Fibroblast of lung (primary cell): ENCODE measurements around the gene VTCN1.

Source experiments
- EZH2 ChIP-seq: IDR thresholded peaks from 2 replicates; pipeline ENCODE4 v1.5.1; 2012; ENCODE audit warnings: low read length, control low read depth, mild to moderate bottlenecking; ENCODE audit errors: missing control alignments
- TF ChIP-seq, protein P1 (sequence below), 2 donors: IDR thresholded peaks in 1 of 2; conservative IDR thresholded peaks in 1 of 2; 1 replicate in 1 of 2; 2 replicates in 1 of 2; pipeline ENCODE4 v1.5.1; 2011 to 2012; ENCODE audit warnings: low read length in 2 of 2, control low read depth in 1 of 2, inconsistent platforms in 1 of 2, low read depth in 1 of 2, mild to moderate bottlenecking in 1 of 2

DNA sequence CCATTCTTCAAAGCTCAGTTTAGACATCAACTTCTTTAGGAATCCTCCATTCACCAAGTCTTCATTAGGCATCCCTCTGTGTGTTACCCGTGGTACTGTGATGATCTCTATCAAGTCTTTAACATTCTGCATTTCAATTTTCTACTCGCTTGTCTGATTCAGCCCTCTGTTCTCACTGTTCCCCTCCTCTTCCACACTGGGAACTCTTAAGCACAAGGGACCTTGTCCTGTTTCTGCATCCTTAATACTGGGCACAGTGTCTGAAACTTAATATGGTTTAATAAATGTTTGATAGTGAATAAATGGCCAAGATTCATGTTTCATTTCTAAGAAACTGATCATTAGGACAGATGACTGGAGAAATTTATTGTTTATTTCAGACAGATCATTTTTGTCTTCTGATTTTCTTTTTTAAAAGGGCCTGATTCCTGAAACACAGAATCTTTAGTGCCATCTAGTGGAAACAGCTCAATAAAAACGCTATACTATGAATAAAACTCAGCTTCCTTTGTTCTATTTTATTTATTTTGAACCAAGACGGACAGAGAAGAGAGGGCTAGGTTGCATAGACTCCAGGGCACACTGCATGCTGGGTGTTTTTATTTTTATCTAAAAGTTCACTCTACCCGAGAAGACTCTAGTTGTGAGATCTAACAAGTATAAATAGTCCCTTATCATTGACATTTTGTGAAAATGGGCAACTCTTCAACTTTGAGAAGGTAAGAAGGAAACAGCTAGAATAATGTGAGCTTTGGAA, 82.2 kb downstream of the VTCN1 start:
- TF ChIP-seq, protein P1, sequence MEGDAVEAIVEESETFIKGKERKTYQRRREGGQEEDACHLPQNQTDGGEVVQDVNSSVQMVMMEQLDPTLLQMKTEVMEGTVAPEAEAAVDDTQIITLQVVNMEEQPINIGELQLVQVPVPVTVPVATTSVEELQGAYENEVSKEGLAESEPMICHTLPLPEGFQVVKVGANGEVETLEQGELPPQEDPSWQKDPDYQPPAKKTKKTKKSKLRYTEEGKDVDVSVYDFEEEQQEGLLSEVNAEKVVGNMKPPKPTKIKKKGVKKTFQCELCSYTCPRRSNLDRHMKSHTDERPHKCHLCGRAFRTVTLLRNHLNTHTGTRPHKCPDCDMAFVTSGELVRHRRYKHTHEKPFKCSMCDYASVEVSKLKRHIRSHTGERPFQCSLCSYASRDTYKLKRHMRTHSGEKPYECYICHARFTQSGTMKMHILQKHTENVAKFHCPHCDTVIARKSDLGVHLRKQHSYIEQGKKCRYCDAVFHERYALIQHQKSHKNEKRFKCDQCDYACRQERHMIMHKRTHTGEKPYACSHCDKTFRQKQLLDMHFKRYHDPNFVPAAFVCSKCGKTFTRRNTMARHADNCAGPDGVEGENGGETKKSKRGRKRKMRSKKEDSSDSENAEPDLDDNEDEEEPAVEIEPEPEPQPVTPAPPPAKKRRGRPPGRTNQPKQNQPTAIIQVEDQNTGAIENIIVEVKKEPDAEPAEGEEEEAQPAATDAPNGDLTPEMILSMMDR (conservative IDR thresholded peaks at IDR 0.05 in 1 of 2, IDR thresholded peaks at IDR 0.05 in 1 of 2; ENCODE audit: low read depth in 1 of 2, low read length in 2 of 2) = peak; percentile 42 to 51
- TF ChIP-seq EZH2 = no peak
